HG03175 (cell line): Measurements from ENCODE around the gene IFNA21.
"Not testable (repeated sequence)": the region's sequence is repeated elsewhere in the genome, so short reads cannot be mapped to it uniquely, and the experiment has no call there.

Source experiments
- ATAC-seq: cut with Tn5 transposase; IDR thresholded peaks from one replicate; pipeline ENCODE4 v1.9.1; 2021; ENCODE audit warnings: mild to moderate bottlenecking, moderate library complexity; ENCODE audit not compliant: unreplicated experiment

Gene IFNA21

GRCh38 chr9:21166560-21166959 is at the start of gene IFNA21:
Gene IFNA21, minus strand, starts transcription at chr9:21166660. Its CDS starts 48 bp downstream, at chr9:21166612.
- ATAC-seq: not testable (repeated sequence)

- ATAC-seq: peak; percentile 70
These were observed 47.2 kb upstream of the IFNA21 start for GRCh38 chr9:21213411-21214326.

GRCh38 chr9:21212160-21212559 is 45.7 kb upstream of the IFNA21 start:
- not testable (repeated sequence) for ATAC-seq

- ATAC-seq: not testable (repeated sequence)
These were observed 44.3 kb upstream of the IFNA21 start for GRCh38 chr9:21210782-21211181.

- ATAC-seq: no peak
These were observed 43.9 kb upstream of the IFNA21 start for GRCh38 chr9:21210311-21210710.

- ATAC-seq: not testable (repeated sequence)
These were observed 40.6 kb upstream of the IFNA21 start, which contains the start of gene IFNA10 for GRCh38 chr9:21207043-21207442. Gene IFNA10, minus strand, starts transcription at chr9:21207143. Its CDS starts 46 bp downstream, at chr9:21207097.

- ATAC-seq: no peak
These were observed 38.7 kb upstream of the IFNA21 start for GRCh38 chr9:21205204-21205603.

GRCh38 chr9:21202105-21202504 is 35.6 kb upstream of the IFNA21 start, which contains the start of gene IFNA7:
Gene IFNA7, minus strand, starts transcription at chr9:21202205. Its CDS starts 40 bp downstream, at chr9:21202165.
- ATAC-seq: not testable (repeated sequence)

- peak; percentile 89 for ATAC-seq
These were observed 28.7 kb upstream of the IFNA21 start for GRCh38 chr9:21194867-21195776.

- ATAC-seq: not testable (repeated sequence)
These were observed 21.0 kb upstream of the IFNA21 start, which contains the start of gene IFNA4 for GRCh38 chr9:21187487-21187886. Gene IFNA4, minus strand, starts transcription at chr9:21187587. Its CDS starts 56 bp downstream, at chr9:21187531.

- ATAC-seq: peak; percentile 91
These were observed 16.6 kb upstream of the IFNA21 start for GRCh38 chr9:21182810-21183736.

GRCh38 chr9:21174671-21175070 is 8.2 kb upstream of the IFNA21 start:
- no peak for ATAC-seq

GRCh38 chr9:21172156-21172555 is 5.7 kb upstream of the IFNA21 start:
- ATAC-seq: no peak

GRCh38 chr9:21171351-21171750 is 4.9 kb upstream of the IFNA21 start:
- no peak for ATAC-seq

GRCh38 chr9:21165516-21165915 is 944 bp downstream of the IFNA21 start:
- ATAC-seq: no peak

- ATAC-seq: peak; percentile 88
These were observed 6.3 kb downstream of the IFNA21 start for GRCh38 chr9:21160178-21160577.

- ATAC-seq: no peak
These were observed 11.0 kb downstream of the IFNA21 start for GRCh38 chr9:21155501-21155900.

GRCh38 chr9:21154018-21154608 is 12.3 kb downstream of the IFNA21 start:
- peak; percentile 77 for ATAC-seq

GRCh38 chr9:21153336-21154017 is 13.0 kb downstream of the IFNA21 start:
- ATAC-seq: peak; percentile 14
